Hematopoietic multipotent progenitor cell treated with erythropoietin and hydrocortisone succinate and interleukin-3 and kit ligand, for 6 days (in vitro differentiated cells): ENCODE results near the gene EVC2.

Source experiments
- DNase-seq: peaks from one replicate; pipeline ENCODE4 v3.0.0-alpha.2; 2015

Gene EVC2

DNA sequence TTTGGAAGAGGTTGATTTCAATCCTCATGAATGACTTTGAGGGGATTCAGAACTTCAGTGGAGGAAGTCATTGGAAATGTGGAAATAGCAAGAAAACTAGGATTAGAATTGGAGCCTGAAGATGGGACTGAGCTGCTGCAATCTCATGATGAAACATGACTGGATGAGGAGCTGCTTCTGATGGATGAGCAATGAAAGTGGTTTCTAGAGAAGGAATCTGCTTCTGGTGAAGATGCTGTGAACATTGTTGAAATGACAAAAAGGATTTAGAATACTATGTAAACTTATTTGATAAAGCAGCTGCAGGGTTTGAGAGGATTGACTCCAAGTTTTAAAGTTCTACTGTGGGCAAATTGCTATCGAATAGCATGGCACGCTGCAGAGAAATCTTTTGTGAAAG, 29.7 kb upstream of the EVC2 start:
- no peak for DNase-seq

DNA sequence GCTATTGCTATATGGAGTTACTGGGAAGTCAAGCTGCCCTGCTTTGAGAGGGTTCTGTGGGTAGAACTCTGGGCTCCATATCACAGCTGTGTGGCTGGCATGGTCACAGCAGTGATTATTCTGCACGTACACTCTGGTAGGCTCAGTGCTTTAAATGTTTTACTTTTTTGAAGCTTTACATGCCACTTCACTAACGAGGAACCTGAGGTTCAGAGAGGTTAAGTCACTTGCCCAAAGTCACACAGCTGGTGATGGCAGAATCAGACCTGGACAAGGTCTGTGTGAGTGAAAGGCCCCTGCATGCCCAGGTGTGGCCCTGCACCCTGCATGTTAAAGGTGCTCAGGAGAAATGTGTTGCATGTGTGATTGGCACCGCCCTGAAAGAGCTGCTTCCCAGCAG, 27.1 kb upstream of the EVC2 start:
- DNase-seq: no peak

DNA sequence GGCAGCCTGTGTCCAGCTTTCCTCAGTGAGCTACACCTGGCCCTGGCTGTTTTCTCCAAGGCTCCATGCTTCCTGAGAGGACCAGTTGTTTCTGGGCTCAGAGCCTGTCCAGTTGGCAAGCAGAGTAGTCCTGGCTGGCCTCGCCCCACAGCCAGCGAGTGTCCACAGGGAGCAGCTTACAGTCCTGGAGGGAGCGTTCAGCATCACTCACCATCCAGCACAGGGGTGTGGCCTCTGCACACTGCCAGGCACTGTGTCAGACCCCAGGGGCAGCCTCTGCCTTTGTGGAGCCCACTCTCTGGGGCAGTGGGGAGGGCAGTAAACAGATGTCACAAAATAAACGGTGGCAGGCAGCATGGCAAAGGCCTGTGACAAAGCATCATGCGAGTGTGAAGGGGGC, 26.5 kb upstream of the EVC2 start:
- no peak for DNase-seq

DNA sequence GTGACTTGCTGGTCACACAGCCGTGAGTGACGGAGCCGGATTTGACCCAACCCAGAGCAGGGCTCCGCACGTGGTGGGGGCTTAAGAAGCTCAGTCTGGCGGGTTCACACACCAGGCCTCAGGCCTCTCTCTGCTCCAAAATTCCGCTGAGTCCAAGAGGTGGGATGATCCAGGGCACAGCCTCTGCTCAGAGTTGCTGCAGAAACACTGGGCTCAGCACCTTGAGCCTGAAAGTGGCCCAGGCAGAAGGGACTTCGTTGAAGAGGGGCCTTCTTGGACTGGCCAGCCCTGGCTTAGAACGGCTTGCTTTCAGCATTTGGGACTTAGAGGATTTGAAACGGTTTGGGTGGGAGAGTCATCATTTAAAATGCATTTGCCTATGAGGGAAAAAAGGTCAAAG, 23.8 kb upstream of the EVC2 start:
- DNase-seq: no peak

DNA sequence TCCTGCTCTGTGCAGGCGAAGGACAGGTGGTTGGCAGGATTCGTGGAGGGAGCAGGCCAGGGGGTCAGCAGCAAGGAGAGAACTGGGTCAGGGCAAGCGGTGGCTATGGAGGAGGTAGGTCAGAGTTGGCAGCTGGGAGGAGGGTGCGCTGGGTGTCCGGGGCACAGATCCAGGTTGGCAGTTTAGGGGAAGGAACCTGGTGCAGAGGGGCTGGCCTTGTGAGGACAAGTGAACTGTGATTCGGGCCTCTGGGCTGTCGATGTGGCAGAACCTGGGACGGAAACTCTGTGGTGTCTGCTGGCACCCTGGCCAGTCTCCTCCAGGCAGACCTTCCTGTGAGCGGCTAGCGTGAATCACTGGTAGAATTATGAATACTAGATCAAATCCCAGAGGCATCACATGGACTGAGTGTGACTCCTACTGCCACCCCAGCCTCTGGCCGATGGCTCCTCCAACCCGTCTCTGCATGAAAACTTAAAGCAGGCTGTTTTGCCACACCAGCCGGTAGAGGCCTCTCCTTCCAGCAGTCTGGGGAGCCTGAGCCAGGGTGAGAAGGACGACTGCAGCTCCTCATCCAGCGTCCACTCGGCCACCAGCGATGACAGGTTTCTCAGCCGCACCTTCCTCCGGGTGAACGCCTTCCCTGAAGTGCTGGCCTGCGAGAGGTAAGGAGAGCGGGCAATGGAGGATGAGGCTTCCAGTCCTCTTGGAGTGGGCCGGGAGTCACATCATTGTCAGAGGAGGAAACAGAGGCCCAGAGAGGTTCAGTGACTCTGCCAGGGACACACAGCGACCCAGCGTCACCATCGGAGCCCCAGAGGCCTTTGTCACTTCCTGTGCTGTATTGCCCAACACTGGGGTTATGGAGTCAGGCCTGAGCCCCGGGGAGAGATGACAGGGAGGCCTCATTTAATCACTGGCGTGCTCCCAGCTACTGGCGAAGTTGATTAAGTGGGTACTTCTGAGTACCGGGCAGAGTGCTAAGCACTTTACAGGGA, 22.9 kb upstream of the EVC2 start:
- DNase-seq: peak; percentile 12

DNA sequence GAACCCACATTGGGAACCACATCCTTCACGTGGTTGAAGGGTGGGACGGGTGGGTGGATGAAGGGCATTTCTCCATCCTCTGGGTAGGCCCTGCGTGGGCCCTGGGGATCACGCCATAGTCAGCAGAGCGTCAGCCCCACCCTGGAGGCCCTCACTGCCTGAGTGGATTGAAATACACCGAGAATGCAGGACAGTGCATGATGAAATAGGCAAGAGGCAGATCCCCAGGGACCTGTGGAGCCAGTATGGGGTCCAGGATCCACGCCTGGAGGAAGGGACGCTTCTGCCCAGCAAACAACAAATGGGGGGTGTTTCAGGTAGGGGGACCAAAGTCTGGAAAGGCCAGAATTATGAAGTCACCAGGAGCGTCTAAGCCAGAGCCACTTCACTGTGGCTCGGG, 22.1 kb upstream of the EVC2 start:
- no peak for DNase-seq

DNA sequence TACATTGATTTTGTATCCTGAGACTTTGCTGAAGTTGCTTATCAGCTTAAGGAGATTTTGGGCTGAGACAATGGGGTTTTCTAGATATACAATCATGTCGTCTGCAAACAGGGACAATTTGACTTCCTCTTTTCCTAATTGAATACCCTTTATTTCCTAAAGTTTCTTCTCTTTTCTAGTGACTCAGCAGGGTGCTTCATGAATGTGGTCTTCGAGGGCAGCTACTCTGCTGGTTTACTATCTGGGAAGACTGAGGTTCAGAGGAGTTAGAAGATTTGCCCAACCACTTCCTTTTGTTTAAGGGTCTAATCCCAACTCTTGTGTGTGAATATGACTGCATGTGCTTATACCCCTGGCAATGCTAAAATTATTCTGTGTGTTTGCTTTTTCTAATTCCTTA, 20.1 kb upstream of the EVC2 start:
- peak; percentile 26 for DNase-seq

DNA sequence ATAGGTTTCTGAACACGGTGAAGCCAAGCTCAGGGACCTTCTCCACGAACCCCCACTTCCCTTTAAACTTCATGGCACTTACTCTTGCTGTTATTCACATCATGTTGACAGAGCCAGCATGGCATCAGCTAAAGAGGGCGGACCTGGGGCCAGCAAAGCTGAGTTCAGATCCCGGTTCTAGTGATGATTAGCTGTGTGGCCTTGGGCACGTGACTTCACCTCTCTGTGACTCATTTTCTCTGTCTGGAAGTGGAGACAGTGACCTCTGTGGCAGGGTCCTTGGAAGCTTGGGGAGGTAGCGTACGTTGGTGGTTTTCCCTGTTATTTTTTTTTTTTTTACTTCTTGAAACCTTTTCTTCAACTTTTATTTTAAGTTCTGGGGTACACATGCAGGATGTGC, 16.0 kb upstream of the EVC2 start:
- no peak for DNase-seq

DNA sequence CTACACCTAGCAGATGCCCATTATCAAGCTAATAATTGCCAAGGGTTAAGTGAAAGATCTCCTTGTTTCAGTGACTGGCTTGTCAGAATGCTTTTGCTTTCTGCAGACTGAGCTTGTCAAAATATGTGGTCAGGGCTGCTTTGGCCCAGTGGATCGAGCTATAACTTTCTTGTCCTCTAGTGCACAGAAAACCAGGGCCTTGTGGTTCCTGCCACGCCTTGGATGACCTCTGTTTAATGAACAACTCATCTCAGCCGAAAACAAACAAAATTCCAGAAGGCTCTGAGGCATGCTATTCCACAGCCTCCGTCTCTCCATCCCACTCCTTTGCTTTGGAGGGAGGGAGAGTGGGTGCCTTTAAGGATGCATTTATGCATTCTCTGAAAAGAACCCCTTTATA, 14.0 kb upstream of the EVC2 start:
- no peak for DNase-seq

DNA sequence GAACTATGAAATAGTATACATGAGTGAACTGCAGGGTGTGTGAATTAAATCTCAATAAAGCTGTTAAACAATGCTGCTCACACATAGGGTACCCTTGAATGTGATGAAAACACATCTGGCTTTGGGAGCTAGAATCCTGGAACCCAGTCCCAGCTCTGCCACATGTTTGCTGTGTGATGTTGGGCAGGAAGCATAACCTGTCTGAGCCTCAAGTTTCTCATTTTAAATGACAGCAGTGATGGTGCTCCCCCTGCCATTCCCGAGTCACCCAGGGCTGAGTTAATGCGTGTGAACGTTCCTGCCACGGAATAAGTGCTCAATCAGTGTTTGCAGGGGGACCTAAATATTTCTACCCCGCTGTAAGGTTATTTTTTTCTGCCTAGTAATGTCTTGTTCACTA, 13.6 kb upstream of the EVC2 start:
- no peak for DNase-seq

DNA sequence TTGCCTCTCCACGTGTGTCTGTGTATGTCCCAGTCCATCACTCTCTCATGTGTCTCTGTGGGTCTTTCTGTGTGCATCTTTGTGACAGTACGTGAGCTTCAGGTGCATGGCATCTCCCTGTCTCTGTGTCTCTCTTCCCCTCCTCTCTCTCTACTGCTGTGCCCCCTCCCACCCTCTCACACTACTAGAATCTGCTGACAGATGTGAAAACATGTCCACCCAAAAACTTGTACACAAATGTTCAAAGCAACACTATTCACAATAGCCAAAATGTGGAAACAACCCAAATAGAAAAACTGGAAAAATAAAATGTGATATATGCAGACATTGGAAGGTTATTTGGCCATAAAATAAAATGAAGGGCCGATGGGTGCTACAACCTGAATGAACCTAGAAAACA, 12.6 kb upstream of the EVC2 start:
- no peak for DNase-seq

DNA sequence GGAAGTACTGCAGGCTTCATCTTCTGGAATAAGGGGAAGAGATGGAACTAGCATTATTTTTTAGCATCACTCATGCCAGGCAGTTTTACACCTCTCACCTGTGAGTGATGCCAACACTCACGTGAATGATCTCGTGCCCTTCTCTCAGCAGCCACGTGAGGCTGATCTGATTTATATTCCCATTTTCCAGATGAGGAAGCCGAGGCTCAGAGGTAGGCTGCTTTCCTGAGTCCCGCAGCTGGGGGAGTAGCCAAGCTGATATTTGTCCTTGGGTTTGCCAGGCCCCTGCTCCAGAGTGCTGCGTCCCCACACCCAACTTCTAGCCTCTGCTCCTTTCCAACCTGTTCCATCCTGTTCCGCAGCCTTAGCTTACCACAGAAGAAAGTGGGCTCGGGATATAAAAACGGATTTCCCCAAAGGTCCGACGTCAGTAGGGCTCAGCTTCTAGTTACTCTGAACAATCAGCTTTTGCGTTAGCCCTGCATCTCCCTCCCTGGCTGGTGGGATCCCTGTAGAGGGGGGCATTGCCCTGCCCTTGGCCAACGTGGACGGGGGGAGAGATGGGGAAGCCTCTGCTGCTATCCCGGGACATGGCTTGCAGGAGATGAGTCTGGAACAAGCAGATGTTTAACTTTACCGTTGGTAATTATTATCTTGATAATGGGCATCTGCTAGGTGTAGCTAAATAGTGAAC, 11.9 kb upstream of the EVC2 start:
- DNase-seq: no peak

DNA sequence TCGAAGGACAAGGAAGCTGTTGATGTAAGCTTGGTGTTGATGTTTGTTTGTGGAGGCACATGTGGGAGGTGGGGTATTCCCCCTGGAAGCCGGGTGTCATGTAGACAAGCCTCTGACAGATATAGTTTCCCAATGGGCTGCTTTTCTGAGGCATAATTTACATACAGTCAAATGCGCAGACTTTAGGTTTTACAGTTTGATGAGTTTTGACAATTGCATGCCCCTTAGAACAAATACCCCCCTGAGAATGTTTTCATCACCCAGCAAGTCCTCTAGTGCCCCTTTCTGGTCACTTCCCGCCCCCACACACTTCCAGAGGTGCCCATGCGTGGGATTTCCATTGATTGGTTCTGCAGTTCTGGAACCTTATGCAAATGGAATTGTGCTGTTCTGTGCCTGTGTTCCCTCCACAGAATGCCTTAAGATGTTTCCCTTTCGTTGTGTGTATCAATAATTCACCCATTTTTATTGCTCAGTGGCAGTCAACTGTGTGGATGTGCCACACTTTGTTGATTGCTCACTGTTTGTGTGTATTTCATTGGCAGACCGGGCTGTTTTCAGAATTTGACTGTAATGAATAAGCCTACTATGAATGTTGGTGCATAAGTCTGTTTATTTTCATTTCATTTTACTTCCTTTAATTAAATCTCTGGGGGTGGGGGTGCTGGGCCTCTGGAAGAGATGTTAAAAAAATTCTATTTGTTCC, 11.1 kb upstream of the EVC2 start:
- no peak for DNase-seq

DNA sequence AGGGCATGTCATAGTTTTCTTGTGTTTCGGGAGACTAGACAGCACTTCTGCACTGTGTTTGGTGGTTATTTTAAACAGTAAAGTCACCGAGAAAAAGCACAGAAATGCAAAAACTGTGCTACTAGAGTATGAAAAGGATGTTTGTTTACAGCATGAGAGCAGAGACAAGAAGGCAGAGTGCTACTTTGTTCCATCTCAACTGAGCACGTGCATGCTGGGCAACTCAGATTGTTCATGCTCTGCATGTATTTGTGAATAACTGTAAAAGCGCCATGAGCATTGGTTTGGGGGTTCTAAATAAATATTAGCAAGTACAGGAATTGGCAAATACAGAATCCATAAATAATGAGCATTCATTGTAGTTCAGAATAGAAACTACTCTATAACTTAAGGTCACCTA, 10.1 kb upstream of the EVC2 start:
- no peak for DNase-seq

DNA sequence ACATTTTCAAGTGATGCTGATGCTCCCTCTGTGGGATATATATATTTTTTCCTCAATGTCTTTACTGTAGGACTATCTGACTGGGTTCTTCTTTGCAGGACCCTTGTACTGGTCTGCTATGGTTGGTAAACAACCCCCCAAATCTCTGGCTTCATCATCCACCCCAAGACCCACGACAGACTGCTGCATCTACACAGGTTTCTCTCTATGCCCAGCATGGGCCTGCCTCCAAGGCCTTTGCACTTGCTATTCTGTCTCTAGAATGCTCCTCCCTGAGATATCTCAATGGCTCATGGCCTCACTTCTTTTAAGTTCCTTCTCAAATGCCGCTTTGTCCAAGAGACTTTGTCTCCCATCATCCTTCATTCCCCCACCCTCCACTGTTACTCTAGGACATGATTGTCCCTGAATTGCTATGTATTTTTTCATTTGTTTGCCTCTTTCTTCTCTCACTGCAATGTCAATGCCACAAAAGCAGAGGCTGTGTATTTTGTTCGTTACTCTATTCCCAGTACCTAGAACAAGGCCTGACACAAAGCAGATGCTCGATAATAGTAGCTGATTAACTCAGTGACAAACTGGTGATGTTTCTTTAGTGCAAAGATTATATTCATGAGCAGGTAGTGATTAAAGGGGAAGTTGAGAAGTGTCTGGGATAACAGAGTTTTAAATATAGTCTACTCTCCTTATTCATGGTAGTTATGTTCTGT, 9.2 kb upstream of the EVC2 start:
- DNase-seq: no peak

DNA sequence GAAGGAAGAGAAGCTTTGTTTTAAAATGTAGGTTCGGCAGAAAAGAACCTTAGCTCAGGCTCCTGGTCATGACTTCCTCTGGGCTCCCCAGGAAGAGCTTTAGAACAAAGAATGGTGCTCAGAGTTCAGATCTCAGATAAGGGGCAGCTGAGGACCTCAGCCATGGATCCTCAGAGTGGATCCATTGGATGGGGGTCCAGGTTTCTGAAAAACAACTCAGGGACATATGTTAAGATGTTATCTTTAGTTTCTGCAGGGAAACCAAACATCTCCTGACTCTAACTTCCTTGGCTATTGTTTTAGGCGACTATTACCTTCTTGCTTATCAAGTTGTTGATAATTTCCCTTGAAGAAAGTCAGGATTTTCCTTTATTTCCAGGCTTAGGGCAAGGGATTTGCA, 8.0 kb upstream of the EVC2 start:
- DNase-seq: no peak

DNA sequence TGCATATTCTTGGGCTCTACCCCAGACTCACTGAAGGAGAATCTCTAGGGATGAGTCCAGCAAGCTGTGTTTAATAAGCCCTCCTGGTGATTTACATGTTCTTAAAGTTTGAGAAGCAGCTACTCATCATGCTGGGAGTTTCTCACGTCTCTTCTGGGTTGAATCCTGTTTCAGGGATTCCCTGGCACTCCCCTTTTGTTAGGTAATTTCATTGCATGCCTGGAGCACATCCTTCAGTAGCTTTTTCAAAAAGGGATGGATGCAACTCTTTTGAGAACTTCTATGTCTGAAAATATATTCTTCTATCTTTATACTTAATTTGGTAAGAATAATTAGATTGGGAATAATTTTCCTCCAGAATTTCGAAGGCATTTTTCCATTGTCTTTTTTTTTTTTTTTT, 7.0 kb upstream of the EVC2 start:
- no peak for DNase-seq

DNA sequence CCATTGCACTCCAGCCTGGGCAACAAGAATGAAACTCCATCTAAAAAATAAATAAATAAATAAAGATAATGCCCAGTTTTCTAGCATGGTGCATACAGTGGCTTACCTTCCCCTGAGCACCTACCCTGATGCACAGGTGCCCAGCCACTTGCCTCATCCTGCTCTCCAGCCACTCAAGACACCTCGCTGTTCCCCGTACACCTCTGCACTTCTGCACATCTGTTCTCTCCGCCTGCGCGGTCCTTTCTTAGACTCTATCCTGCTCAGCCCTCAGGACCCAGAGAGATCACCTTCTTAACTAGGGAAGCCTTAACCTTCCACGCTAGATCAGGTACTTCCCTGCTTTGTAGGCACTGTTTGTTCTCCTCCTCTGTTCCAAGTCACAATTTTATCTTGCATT, 5.5 kb upstream of the EVC2 start:
- no peak for DNase-seq

DNA sequence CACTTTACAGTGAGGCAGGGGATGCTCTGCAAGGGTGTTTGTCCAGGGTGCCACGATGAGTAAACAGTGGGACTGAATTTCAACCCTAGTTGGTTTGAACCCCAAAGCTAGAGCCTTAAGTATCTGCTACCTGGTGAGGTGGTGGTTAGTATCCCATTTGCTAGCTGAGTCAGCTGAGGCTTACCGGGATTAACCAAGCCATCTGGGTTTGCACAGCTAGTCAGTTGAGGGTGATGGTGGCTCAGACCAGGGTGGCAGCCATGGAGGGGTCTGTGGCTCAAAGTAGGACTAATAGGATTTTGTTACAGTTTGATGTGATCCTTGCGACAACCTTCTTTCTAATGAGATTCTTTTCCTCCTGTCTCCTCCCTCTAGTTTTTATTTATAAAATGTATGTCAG, 4.6 kb upstream of the EVC2 start:
- no peak for DNase-seq

DNA sequence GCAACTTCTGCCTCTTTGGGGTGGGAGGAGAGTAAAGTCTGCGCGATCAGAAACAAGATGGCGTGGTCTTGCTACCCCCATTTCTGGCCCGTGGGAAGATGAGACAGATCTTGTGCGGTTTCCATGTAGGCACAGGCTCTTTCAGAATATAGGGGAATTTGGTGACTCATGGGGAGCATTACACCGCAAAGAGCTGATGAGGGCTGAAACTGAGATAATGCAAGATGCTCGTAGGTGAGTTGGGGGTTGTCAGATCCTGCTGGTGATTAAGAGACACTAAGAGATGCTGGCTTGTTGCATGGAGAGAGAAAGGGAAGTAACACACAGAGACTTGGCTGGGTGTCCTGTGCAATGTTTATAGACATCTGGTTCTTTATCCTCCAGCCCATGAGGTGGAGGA, 4.2 kb upstream of the EVC2 start:
- no peak for DNase-seq

DNA sequence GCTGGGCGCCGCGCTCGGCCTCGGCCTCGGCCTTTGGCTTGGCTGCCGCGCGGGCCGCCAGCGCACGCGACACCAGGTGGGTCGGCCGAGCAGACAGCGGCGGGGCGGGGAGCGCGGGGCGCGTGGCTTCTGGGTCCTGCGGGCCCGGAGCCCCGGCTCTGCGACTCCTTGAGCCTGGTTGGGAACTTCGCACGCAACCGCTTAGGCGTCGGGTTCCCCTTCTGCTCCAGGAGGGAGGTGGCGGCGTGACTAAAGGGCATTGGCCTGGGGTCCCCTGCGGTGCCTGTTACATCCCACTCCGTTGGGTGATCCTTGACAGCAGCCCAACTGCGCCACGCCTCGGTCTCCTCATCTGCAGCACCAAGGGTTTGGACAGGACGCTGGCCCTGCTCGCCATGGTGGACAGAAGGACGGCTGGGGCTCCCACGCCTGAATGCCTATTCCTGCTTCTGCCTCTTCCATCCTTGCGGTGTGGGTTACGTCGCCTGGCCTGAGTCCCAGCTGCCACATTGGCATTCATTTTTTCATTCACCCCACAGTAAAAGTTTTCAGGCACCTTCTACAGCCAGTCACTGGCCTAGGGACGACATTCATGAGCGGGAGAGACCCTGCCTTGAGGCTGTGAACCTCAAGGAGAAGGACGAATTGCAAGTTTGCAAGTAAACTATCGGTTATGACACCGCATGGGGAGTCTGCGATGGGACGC, 3.3 kb upstream of the EVC2 start:
- DNase-seq: no peak

DNA sequence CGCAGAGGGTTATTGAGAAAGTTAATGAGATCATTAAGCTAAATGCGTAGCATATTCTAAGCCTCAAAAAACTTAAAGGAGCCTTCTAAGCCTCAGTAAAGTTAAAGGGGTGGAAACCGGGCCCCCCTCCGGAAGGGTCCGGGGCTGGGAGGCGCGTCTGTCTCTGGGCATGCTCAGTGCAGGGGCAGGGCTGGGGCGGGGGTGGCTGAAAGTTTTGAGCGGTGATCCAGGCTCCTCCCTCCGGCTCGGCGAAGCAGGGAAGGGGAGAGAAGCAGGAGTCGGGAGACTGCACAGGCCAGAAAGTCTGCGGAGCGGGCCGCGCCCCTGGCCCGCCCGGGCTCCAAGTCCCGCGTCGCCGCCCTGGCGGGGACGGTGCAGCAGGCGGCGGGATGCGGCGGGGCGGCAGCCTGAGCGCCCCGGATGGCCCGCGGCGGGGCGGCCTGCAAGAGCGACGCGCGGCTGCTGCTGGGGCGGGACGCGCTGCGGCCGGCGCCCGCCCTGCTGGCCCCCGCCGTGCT, 2.7 kb upstream of the EVC2 start, which contains the start of gene EVC:
EVC (plus strand) TSS at position 241 of the 518 bp plus-strand sequence; CDS start at position 421, 180 bp downstream.
- DNase-seq: peak; percentile 27
